GM18861 (cell line): Measurements from ENCODE around the gene SCYGR2.
A peak's percentile ranks its signal among the peaks of the same experiment; 100 is the strongest.
"Not testable (repeated sequence)": the region's sequence is repeated elsewhere in the genome, so short reads cannot be mapped to it uniquely, and the experiment has no call there.

Experiments
- ATAC-seq: cut with Tn5 transposase; IDR thresholded peaks from one replicate; pipeline ENCODE4 v1.9.1; 2021; ENCODE audit not compliant: unreplicated experiment

SCYGR2 gene

GRCh38 chr2:227598835-227599503 is at the start of gene SCYGR2:
Gene SCYGR2, plus strand, starts transcription at chr2:227598893. Its CDS starts 0 bp downstream, at chr2:227598893.
- not testable (repeated sequence) for ATAC-seq

DNA sequence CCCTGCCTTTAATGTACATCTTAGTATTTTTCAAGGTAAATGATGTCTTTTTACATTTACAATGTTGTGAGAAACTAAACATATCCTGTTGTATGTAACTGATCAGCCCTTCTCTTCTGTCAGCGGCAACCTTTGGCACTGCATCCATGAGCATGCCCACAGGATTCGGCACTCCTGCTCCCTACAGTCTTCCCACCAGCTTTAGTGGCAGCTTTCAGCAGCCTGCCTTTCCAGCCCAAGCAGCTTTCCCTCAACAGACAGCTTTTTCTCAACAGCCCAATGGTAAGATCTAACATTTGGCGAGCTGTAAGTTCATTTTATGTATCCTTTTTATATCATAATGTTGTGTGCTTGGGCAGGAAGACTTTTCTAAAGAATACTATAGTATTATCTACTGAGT is 46.9 kb upstream of the SCYGR2 start:
- no peak for ATAC-seq

GRCh38 chr2:227562581-227562980 is 36.1 kb upstream of the SCYGR2 start:
- ATAC-seq: no peak

DNA sequence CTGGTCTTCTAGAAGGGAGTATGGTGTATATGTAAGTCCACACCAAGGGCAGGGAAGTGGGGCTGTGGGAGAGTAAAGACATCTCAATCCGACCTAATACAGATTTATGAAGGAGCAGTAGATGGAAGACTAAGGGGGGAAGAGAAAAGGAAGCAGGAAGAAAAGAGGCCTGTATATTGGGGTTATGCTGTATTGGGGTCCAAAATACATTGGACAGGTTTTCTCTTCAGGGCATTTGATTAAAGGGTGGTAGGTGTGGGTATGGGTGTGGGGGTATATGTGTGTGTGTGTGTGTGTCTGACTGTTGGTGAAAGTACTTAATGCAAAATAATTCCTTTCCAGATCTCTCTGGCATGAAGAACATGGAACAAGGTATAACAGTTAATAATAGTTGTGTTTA is 33.6 kb upstream of the SCYGR2 start:
- ATAC-seq: no peak

DNA sequence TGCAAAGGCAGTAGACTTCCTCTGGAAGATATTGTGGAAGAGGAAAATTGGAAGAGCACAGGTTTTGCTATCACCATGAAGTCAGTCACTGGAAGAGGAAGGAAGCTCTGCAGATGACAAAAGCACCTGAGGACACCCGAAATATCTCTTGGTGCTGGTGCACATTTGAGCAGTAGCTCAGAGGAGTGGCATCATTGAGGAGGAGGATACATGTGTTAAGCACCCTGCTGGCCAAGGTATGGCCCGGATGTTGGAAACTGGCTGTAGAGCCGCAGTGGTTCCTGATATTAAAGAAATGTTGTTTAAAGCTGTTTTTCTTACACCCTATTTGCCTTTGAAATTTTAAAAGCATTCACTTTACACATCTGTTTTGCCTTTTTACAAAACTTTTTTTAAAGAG is 32.7 kb upstream of the SCYGR2 start:
- no peak for ATAC-seq

DNA sequence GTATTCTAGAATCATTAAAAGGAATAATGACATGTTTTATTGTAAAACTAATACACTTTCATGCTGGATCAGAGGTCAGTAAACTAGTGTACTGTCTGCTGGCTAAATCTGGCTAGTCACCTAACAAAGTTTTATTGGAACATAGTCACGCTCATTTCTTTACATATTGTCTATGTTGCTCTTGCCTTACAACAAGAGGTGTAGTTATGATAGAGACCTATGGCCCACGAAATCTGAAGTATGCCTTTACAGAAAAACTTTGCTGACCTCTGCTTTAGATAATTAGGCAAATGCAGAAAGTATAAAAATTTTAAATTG is 29.9 kb upstream of the SCYGR2 start:
- ATAC-seq: no peak

DNA sequence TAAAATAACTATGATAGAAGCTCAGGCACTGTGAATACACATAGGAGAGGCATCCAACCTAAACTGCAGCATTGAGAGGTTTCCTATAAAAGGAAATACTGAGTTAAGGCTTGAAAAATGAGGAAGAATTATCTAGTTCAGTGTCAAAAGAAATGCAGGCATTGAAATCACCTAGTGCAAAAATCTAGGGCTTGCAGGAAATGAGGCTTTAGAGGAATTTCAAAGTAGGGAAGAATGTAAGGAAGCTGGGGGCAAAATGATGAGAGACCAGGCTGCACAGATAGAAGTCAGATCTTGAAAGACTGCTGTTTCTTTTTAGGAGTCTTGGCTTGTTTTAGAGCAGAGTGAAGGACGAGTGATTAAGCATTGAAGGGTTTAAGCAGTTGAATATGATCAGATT is 28.1 kb upstream of the SCYGR2 start:
- ATAC-seq: no peak

- ATAC-seq: no peak
These were observed 22.6 kb upstream of the SCYGR2 start for GRCh38 chr2:227576110-227576509.

DNA sequence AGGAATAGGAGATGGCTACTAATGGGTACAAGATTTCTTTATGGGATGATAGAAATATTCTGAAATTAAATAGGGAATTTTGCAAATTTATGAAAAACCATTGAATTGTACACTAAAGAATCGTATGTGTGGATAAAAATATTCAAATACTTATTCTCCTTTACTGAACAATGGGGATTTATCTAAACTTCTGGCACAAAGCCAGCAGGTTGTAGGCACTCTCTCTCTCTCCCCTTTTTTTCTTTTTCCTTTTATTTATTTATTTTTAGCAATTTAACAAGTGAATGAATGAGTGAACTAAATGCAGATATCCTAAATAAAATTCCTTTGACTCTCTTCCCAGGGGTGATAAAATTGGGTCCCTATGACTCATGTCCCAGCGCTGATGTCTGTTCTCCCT is 21.9 kb upstream of the SCYGR2 start:
- no peak for ATAC-seq

GRCh38 chr2:227577555-227577954 is 21.1 kb upstream of the SCYGR2 start:
- no peak for ATAC-seq

GRCh38 chr2:227578642-227579041 is 20.1 kb upstream of the SCYGR2 start:
- no peak for ATAC-seq

- no peak for ATAC-seq
These were observed 18.9 kb upstream of the SCYGR2 start for GRCh38 chr2:227579791-227580190.

GRCh38 chr2:227582369-227582768 is 16.3 kb upstream of the SCYGR2 start:
- no peak for ATAC-seq

DNA sequence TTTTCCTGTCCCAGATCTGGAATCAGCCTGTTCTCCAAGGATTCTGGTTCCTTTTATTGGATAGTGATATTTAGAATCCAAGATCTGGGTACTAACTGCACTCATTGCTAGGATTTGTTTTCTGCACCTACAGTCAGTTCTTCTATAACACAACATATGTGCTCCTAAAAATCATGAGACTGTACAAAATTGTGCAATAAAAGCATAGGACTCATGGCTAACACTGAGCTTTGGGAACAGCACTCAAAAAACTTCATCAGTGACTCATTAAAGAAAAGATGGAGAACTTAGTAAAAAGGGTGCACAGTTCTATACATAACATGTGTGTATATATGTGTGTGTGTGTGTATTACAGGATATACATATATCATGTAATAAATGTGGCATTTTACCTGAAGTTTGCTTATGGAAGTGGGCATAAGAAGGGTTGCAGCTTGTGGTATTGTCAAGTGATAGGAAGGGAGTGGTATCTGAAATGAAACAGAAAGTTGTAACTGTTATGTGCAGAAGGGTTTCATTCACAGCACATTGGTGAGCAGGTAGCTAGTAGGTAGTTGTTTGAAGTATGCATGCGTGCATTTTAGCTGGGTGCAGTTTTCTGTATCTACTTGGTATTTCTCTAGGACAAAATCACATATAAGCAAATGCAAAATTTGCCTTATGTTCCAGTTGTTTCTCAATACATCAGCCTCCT is 5.9 kb upstream of the SCYGR2 start:
- no peak for ATAC-seq

DNA sequence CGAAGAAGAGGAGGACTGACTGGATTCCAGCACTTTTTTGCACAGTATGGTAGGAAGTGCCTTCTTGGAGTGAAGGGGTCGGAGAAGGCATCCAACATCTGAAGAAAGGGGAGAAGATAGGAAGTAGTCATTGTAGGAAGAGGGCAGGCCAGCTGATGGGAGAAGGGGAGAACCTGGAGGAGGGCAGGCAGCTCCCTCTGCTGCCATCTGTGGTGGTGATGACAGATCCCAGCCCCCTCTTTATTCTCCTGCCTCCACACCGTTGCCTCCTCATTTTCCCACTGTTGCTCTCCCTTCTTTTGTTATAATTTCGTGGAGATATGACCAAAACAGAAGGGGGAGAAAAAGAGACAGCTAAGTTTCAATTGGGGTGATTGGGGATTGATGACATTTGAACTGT is 2.9 kb upstream of the SCYGR2 start:
- no peak for ATAC-seq

- no peak for ATAC-seq
These were observed 1.7 kb upstream of the SCYGR2 start for GRCh38 chr2:227597036-227597435.

DNA sequence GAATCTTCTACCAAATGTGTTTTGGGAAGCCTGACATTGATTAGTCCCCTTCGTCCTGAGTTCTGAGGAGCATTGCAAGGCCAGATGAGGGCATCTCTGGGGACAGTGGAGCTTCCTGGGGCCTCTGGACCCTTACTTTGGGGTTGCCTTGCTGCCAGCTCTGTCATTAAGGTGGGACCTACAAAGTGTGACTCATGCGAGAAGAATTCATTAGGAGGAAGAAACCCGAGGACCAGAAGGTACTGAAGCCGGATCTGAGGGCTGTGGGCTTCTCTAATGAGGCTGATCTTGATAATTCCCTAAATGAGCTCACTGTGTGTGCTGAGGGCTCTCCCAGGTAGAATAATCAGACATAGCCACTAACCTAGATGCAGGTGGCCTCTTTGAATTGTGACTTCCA is 695 bp upstream of the SCYGR2 start:
- no peak for ATAC-seq

- no peak for ATAC-seq
These were observed 3.7 kb downstream of the SCYGR2 start for GRCh38 chr2:227602358-227602757.

DNA sequence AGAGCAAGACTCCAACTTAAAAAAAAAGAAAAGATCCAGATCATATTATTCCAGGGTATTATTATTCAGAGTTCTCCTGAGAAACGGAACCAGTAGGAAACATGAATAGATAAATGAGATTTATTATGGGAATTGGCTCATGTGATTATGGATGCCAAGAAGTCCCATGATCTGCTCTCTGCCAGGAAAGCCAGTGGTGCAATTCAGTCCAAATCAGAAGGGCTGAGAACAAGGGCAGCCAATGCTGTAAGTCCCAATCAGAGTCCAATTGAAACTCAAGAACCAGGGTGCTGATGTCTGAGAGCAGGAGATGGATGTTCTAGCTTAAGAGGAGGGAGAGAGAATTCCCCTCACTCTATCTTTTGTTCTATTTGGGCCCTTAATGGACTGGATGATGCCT is 7.8 kb downstream of the SCYGR2 start:
- no peak for ATAC-seq

DNA sequence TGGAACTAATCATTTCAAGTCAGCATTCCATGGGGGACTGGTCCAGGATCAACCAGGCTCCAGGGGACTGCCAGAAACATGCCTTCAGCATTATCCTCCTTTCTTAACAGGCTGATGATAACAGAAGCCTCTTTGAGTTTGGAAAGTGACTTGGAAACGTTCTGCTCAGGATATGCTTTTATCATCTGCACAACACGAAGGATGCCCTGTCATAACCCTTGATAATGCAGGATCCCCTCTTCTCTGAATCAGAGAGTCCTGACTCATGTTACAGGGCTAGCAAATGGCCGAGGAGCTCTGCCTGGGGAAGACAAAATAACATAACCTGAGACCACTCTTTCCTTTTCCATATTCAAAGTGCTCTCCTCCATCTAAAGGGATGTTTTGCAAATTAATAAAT is 9.2 kb downstream of the SCYGR2 start:
- ATAC-seq: no peak

- ATAC-seq: peak; percentile 65
These were observed 10.1 kb downstream of the SCYGR2 start for GRCh38 chr2:227608561-227609338.

GRCh38 chr2:227610123-227610522 is 11.4 kb downstream of the SCYGR2 start:
- ATAC-seq: no peak
